Fibroblast of lung (primary cell): ENCODE results near the gene TMC3. TPM values are rescaled to one million over a fixed set of nuclear protein-coding genes. Genes with fewer than 3 reads are reported as not detected.

ENCODE experiments used
- DNase-seq, 2 donors: peaks; one replicate each; pipeline versions ENCODE4 v3.0.0 to v3.0.0-alpha.2; 2010; ENCODE audit warnings: low read depth in 2 of 2
- H2AFZ ChIP-seq: 2 replicates; pipeline ENCODE4 v1.5.1; 2012; ENCODE audit warnings: low read length, control low read depth, inconsistent platforms
- H3K27ac ChIP-seq: 2 replicates; pipeline ENCODE4 v1.5.1; 2011; ENCODE audit warnings: low read length, control low read depth; ENCODE audit not compliant: insufficient read depth
- H3K27me3 ChIP-seq: 2 replicates; pipeline ENCODE4 v1.5.1; 2011; ENCODE audit warnings: mild to moderate bottlenecking, low read length; ENCODE audit not compliant: control insufficient read depth, insufficient read depth
- H3K36me3 ChIP-seq: 2 replicates; pipeline ENCODE4 v1.5.1; 2011; ENCODE audit warnings: low read length; ENCODE audit not compliant: control insufficient read depth, insufficient read depth
- H3K4me1 ChIP-seq: 2 replicates; pipeline ENCODE4 v1.5.1; 2011; ENCODE audit warnings: low read length; ENCODE audit not compliant: control insufficient read depth, insufficient read depth; ENCODE audit errors: extremely low read depth
- H3K4me2 ChIP-seq: 2 replicates; pipeline ENCODE4 v1.5.1; 2011; ENCODE audit warnings: low read length, control low read depth; ENCODE audit not compliant: insufficient read depth; ENCODE audit errors: extremely low read depth
- H3K4me3 ChIP-seq, 4 experiments: fragments of 200-600 bp in 1 of 4; sonication (generic) in 1 of 4; replicated peaks in 1 of 4; 2 replicates each; pipeline ENCODE4 v1.5.1; 2011 to 2016; ENCODE audit warnings: low read length in 4 of 4, low read depth in 3 of 4, mild to moderate bottlenecking in 3 of 4, control low read depth in 2 of 4, inconsistent platforms in 1 of 4, mixed read lengths in 1 of 4; ENCODE audit not compliant: insufficient read depth in 1 of 4; ENCODE audit errors: control extremely low read depth in 1 of 4
- H3K79me2 ChIP-seq: 2 replicates; pipeline ENCODE4 v1.5.1; 2012; ENCODE audit warnings: mild to moderate bottlenecking, low read length, inconsistent platforms; ENCODE audit not compliant: control insufficient read depth, insufficient read depth
- H3K9ac ChIP-seq: 2 replicates; pipeline ENCODE4 v1.5.1; 2011; ENCODE audit warnings: mild to moderate bottlenecking, low read length, control low read depth; ENCODE audit not compliant: insufficient read depth
- H3K9me3 ChIP-seq: 2 replicates; pipeline ENCODE4 v1.5.1; 2012; ENCODE audit warnings: low read depth, low read length; ENCODE audit not compliant: control insufficient read depth, insufficient read depth
- H4K20me1 ChIP-seq: 2 replicates; pipeline ENCODE4 v1.5.1; 2011; ENCODE audit warnings: low read length; ENCODE audit not compliant: control insufficient read depth, insufficient read depth; ENCODE audit errors: extremely low read depth
- EZH2 ChIP-seq: IDR thresholded peaks from 2 replicates; pipeline ENCODE4 v1.5.1; 2012; ENCODE audit warnings: low read length, control low read depth, mild to moderate bottlenecking; ENCODE audit errors: missing control alignments
- polyA plus RNA-seq, 2 donors: library from polyadenylated mRNA; depleted of rRNA in 1 of 2; stranded (reverse) in 1 of 2; unstranded in 1 of 2; fragments of >200 nt; gene quantifications; 2 replicates each; pipeline ENCODE4 v1.2.1, GENCODE V29; 2011 to 2012; ENCODE audit warnings: missing spikeins in 1 of 2
- total RNA-seq: library from RNA; depleted of rRNA; stranded (reverse); fragments of >200 nt; gene quantifications from 2 replicates; pipeline ENCODE4 v1.2.1, GENCODE V29; 2014
- TF ChIP-seq, protein P1 (sequence below), 2 donors: IDR thresholded peaks in 1 of 2; conservative IDR thresholded peaks in 1 of 2; 1 replicate in 1 of 2; 2 replicates in 1 of 2; pipeline ENCODE4 v1.5.1; 2011 to 2012; ENCODE audit warnings: low read length in 2 of 2, control low read depth in 1 of 2, inconsistent platforms in 1 of 2, low read depth in 1 of 2, mild to moderate bottlenecking in 1 of 2

Gene TMC3
- total and polyA plus RNA-seq, 2 donors (not counting 1 experiment from before 2014, with no cell fraction given) = not detected

DNA sequence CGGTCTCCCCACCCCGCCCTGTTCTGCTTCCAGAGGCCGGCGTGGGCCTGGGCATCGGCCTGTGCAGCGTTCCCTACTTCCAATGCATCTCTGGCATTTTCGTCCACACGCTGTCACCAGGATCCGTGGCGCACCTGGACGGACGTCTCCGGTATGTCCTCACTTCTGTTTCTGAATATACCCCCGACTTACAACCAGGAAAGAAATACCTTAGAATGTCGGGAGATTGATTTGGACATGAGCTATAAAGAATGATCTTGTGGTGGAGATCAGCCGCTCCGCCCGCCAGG lies 91.5 kb downstream of the TMC3 start:
- no peak overlapping the region for H3K4me3 ChIP-seq
- H3K9me3 ChIP-seq = no peaks in the 10 kb centered on the region
- TF ChIP-seq, protein P1, sequence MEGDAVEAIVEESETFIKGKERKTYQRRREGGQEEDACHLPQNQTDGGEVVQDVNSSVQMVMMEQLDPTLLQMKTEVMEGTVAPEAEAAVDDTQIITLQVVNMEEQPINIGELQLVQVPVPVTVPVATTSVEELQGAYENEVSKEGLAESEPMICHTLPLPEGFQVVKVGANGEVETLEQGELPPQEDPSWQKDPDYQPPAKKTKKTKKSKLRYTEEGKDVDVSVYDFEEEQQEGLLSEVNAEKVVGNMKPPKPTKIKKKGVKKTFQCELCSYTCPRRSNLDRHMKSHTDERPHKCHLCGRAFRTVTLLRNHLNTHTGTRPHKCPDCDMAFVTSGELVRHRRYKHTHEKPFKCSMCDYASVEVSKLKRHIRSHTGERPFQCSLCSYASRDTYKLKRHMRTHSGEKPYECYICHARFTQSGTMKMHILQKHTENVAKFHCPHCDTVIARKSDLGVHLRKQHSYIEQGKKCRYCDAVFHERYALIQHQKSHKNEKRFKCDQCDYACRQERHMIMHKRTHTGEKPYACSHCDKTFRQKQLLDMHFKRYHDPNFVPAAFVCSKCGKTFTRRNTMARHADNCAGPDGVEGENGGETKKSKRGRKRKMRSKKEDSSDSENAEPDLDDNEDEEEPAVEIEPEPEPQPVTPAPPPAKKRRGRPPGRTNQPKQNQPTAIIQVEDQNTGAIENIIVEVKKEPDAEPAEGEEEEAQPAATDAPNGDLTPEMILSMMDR (conservative IDR thresholded peaks at IDR 0.05 in 1 of 2, IDR thresholded peaks at IDR 0.05 in 1 of 2; ENCODE audit: low read depth in 1 of 2, low read length in 2 of 2) = no peak
- TF ChIP-seq EZH2 = no peak
- H3K9ac ChIP-seq = no peak overlapping the region
- no peaks in the 10 kb centered on the region for H3K36me3 ChIP-seq
- H3K27ac ChIP-seq = no peak overlapping the region
- H3K27me3 ChIP-seq = no peaks in the 10 kb centered on the region
- no peak overlapping the region for H2AFZ ChIP-seq
- H3K4me1 ChIP-seq = no peaks in the 10 kb centered on the region
- H4K20me1 ChIP-seq = no peaks in the 10 kb centered on the region
- no peak for DNase-seq
- H3K79me2 ChIP-seq = no peaks in the 10 kb centered on the region
- no peak overlapping the region for H3K4me2 ChIP-seq

- H3K9ac ChIP-seq = no peak overlapping the region
- no peaks in the 10 kb centered on the region for H3K27me3 ChIP-seq
- no peak overlapping the region for H3K4me3 ChIP-seq
- no peak overlapping the region for H2AFZ ChIP-seq
- no peak overlapping the region for H3K4me2 ChIP-seq
- H3K4me1 ChIP-seq = no peaks in the 10 kb centered on the region
- no peaks in the 10 kb centered on the region for H3K9me3 ChIP-seq
- H3K27ac ChIP-seq = no peak overlapping the region
- DNase-seq = no peak
- no peaks in the 10 kb centered on the region for H3K36me3 ChIP-seq
- TF ChIP-seq, protein P1 (conservative IDR thresholded peaks at IDR 0.05 in 1 of 2, IDR thresholded peaks at IDR 0.05 in 1 of 2; ENCODE audit: low read depth in 1 of 2, low read length in 2 of 2) = no peak
- no peak for TF ChIP-seq EZH2
- no peaks in the 10 kb centered on the region for H3K79me2 ChIP-seq
- H4K20me1 ChIP-seq = no peaks in the 10 kb centered on the region
Measured at GRCh38 chr15:81281766-81282605, 92.0 kb downstream of the TMC3 start.

- Histone ChIP-seq H3K27me3 (no peaks in the 10 kb centered on the region), H4K20me1 (no peaks in the 10 kb centered on the region), H3K4me1 (no peaks in the 10 kb centered on the region), H3K4me2 (no peak overlapping the region), H2AFZ (no peak overlapping the region), H3K36me3 (no peaks in the 10 kb centered on the region), H3K27ac (no peak overlapping the region), H3K79me2 (no peaks in the 10 kb centered on the region), H3K9ac (no peak overlapping the region), H3K4me3 (no peak overlapping the region), H3K9me3 (no peaks in the 10 kb centered on the region)
- no peak for DNase-seq
- TF ChIP-seq, protein P1 (conservative IDR thresholded peaks at IDR 0.05 in 1 of 2, IDR thresholded peaks at IDR 0.05 in 1 of 2; ENCODE audit: low read depth in 1 of 2, low read length in 2 of 2) = no peak
- TF ChIP-seq EZH2 = no peak
Measured at GRCh38 chr15:81281456-81281735, 92.6 kb downstream of the TMC3 start.

Other genes starting within 250 kb of the TMC3 start
- 0.17 and 0.26 TPM in 2 replicates for gene CFAP161, start 239.9 kb downstream of the TMC3 start, total RNA-seq
- gene CFAP161, start 239.9 kb downstream of the TMC3 start, polyA plus RNA-seq = not detected in 2 replicates
- gene IL16, start 177.3 kb downstream of the TMC3 start, total RNA-seq = 3.1 and 5.0 TPM in 2 replicates
- 0.96 and 1.3 TPM in 2 replicates for gene IL16, start 177.3 kb downstream of the TMC3 start, polyA plus RNA-seq
- gene STARD5, start 50.1 kb downstream of the TMC3 start, total RNA-seq = 8.2 and 14.9 TPM in 2 replicates
- 20.1 and 21.4 TPM in 2 replicates for gene STARD5, start 50.1 kb downstream of the TMC3 start, polyA plus RNA-seq